ENCODE results near the gene EGFL8. TPM values are rescaled to one million over a fixed set of nuclear protein-coding genes. Genes with fewer than 3 reads are reported as not detected.

EGFL8 gene
- total and polyA plus RNA-seq, 2 donors (not counting 3 experiments of a cell fraction or from before 2014, with no cell fraction given): 9.0 to 12.6 TPM

- Histone ChIP-seq H3K79me2 (ENCODE audit: control insufficient read depth, insufficient read depth, low read length) (peaks cover 6% of the 10 kb centered on the region), H3K36me3 (ENCODE audit: control insufficient read depth in 2 of 2, extremely low read depth in 1 of 2, insufficient read depth in 2 of 2, low read length in 2 of 2) (peaks cover 3 to 27% of the 10 kb centered on the region in 2 experiments), H3K4me3 (replicated peaks in 1 of 3; ENCODE audit: insufficient read depth in 1 of 3, low read depth in 1 of 3, low read length in 3 of 3) (no peak overlapping the region), H4K20me1 (replicated peaks; ENCODE audit: control insufficient read depth, extremely low read depth, insufficient read depth, low read length) (no peaks in the 10 kb centered on the region), H2AFZ (ENCODE audit: low read depth, low read length) (no peak overlapping the region), H3K4me2 (ENCODE audit: insufficient read depth, low read length) (no peak overlapping the region), H3K9ac (replicated peaks; ENCODE audit: extremely low read depth, insufficient read depth, low read length) (no peak overlapping the region), H3K9me3 (replicated peaks; ENCODE audit: control insufficient read depth, insufficient read depth, low read length) (no peaks in the 10 kb centered on the region), H3K27me3 (ENCODE audit: control insufficient read depth in 2 of 2, insufficient read depth in 2 of 2, low read length in 2 of 2) (no peaks in the 10 kb centered on the region), H3K9me1 (replicated peaks; ENCODE audit: control insufficient read depth, extremely low read depth, insufficient read depth, low read length) (no peaks in the 10 kb centered on the region), H3K4me1 (ENCODE audit: control insufficient read depth, extremely low read depth, insufficient read depth, low read length) (peaks cover 16% of the 10 kb centered on the region), H3K27ac (ENCODE audit: insufficient read depth, low read depth, low read length) (no peak overlapping the region)
- DNase-seq (ENCODE audit: low read depth, low spot score) (no peak), FAIRE-seq (no peak)
- CTCF ChIA-PET: interaction anchor here (1.0 to 1.7 kb wide), 2 partner anchors 13 to 63 kb away, joined by 3 to 5 read pairs; no protein-coding TSS in a partner anchor
- TF ChIP-seq GATA2 (IDR thresholded peaks at IDR 0.05; ENCODE audit: insufficient read depth, insufficient read length, low read depth, low read length): no peak
- no peak for TF ChIP-seq MYC (IDR thresholded peaks at IDR 0.05; ENCODE audit: low read depth, low read length)
- no peak for TF ChIP-seq MAX (IDR thresholded peaks at IDR 0.05; ENCODE audit: insufficient read depth, insufficient read length)
- TF ChIP-seq POLR2A (IDR thresholded peaks at IDR 0.05; ENCODE audit: low read depth, low read length): no peak
- TF ChIP-seq EZH2 (IDR thresholded peaks at IDR 0.05; ENCODE audit: borderline replicate concordance, low read depth, low read length, severe bottlenecking): no peak
- TF ChIP-seq POLR2AphosphoS5 (IDR thresholded peaks at IDR 0.05; ENCODE audit: insufficient read depth, low read depth, low read length): no peak
- TF ChIP-seq FOS (IDR thresholded peaks at IDR 0.05; ENCODE audit: borderline replicate concordance, insufficient read depth, low read length): no peak
- no peak for TF ChIP-seq JUN (IDR thresholded peaks at IDR 0.05; ENCODE audit: borderline replicate concordance, insufficient read depth, insufficient read length, low read depth)
- no peak for TF ChIP-seq CTCF (IDR thresholded peaks at IDR 0.05; ENCODE audit: extremely low read depth in 1 of 2, insufficient read depth in 1 of 2, low read depth in 1 of 2, low read length in 2 of 2)
- intact Hi-C loops (cut with micrococcal nuclease) (no loop called here), dilution Hi-C loops (cut with MboI; ENCODE audit: extremely low pct_ligation_motif_present, low sequenced_read_pairs) (no loop called here)
- POLR2A ChIA-PET: no interaction called here
- BruUV-seq (replicated peaks): no TSS peak
Measured at GRCh38 chr6:32181915-32182529, 17.6 kb downstream of the EGFL8 start.

All from endothelial cell of umbilical vein (primary cell).